Stomach (tissue), 9 donors: Measurements from ENCODE around the gene CACNB2. TPM values are rescaled to one million over a fixed set of nuclear protein-coding genes. Genes with fewer than 3 reads are reported as not detected.

Experiments
- DNase-seq, 2 donors: peaks; one replicate each; pipeline versions ENCODE4 v3.0.0 to v3.0.0-alpha.2; 2013 to 2019
- H3K27ac ChIP-seq, 5 donors: fragments of 200-600 bp in 4 of 5; sonication (generic) in 4 of 5; one replicate each; pipeline ENCODE4 v1.5.1; 2013 to 2019; ENCODE audit warnings: mild to moderate bottlenecking in 1 of 5, moderate library complexity in 1 of 5
- H3K27me3 ChIP-seq, 3 donors: fragments of 200-600 bp; sonication (generic); one replicate each; pipeline ENCODE4 v1.5.1; 2017 to 2019; ENCODE audit warnings: mixed run types in 1 of 3
- H3K36me3 ChIP-seq, 4 donors: fragments of 200-600 bp; sonication (generic); 1 replicate in 3 of 4; 2 replicates in 1 of 4; pipeline ENCODE4 v1.5.1; 2016 to 2019
- H3K4me1 ChIP-seq, 4 donors: fragments of 200-600 bp; sonication (generic); one replicate each; pipeline ENCODE4 v1.5.1; 2016 to 2019
- H3K4me3 ChIP-seq, 4 donors: fragments of 200-600 bp; sonication (generic) in 3 of 4; one replicate each; pipeline ENCODE4 v1.5.1; 2016 to 2019; ENCODE audit warnings: mild to moderate bottlenecking in 1 of 4
- H3K9me3 ChIP-seq, 4 donors: fragments of 200-600 bp; sonication (generic); one replicate each; pipeline ENCODE4 v1.5.1; 2016 to 2019
- CTCF ChIP-seq, 7 experiments: fragments of 450-650 bp in 4 of 7; fragments of 200-600 bp in 3 of 7; sonication (generic) in 3 of 7; IDR thresholded peaks; one replicate each; pipeline ENCODE4 v1.5.1; 2016 to 2019; ENCODE audit warnings: antibody characterized with exemption in 7 of 7, control low read depth in 2 of 7, mild to moderate bottlenecking in 1 of 7
- EP300 ChIP-seq: sonication (generic); formaldehyde crosslinking; IDR thresholded peaks from one replicate; pipeline ENCODE4 v1.6.1; 2017; ENCODE audit warnings: antibody characterized with exemption
- POLR2A ChIP-seq, 4 donors: fragments of 450-650 bp; IDR thresholded peaks; one replicate each; pipeline ENCODE4 v1.6.1; 2016; ENCODE audit warnings: antibody characterized with exemption in 4 of 4, control low read depth in 2 of 4, mild to moderate bottlenecking in 1 of 4, moderate library complexity in 1 of 4
- POLR2AphosphoS5 ChIP-seq, 3 donors: sonication (generic); formaldehyde crosslinking; IDR thresholded peaks; one replicate each; pipeline ENCODE4 v1.6.1; 2016; ENCODE audit warnings: antibody characterized with exemption in 3 of 3
- WGBS, 5 donors: extraction: QIAGEN DNeasy Blood & Tissue Kit in 3 of 5; methylation state at CpG; one replicate each; pipeline versions ENCODE4 v1.1.5 to v1.1.7; 2013 to 2018; 5-methylcytosine and 5-hydroxymethylcytosine counted together
- intact Hi-C: fragments of 100-400 bp; cut with DNase I; formaldehyde crosslinking; loops from one replicate; pipeline ENCODE4 v1.15.1; 2023; ENCODE audit warnings: low total_unique reads
- polyA plus RNA-seq, 3 donors: library from polyadenylated mRNA; stranded (reverse); fragments of 200-250 nt; gene quantifications; one replicate each; pipeline ENCODE4 v1.2.3, GENCODE V29; 2013
- total RNA-seq, 5 donors: library from RNA; depleted of rRNA; stranded (reverse); fragments of >200 nt; gene quantifications; one replicate each; pipeline versions ENCODE4 v1.1.0 to v1.2.3, GENCODE V29; 2014 to 2016
- donor health status: healthy with polysubstance abuse.
- donor health status: Bipolar disorder and iron deficiency.
- donor health status: healthy.

CACNB2 gene
- total and polyA plus RNA-seq, 8 donors = 0.31 to 42.9 (median 14.3) TPM

GRCh38 chr10:18098201-18098600 lies 42.0 kb upstream of the CACNB2 start:
- H3K9me3 ChIP-seq = no peaks in the 10 kb centered on the region
- H3K4me1 ChIP-seq = no peaks in the 10 kb centered on the region
- intact Hi-C loops = no loop called here
- WGBS, 5 donors = 67 to 78% (median 74%) methylated on average over 3 of the region's 3 CpGs
- TF ChIP-seq POLR2A (IDR thresholded peaks at IDR 0.05) (no peak), CTCF (IDR thresholded peaks at IDR 0.05) (no peak), EP300 (no peak), POLR2AphosphoS5 (IDR thresholded peaks at IDR 0.05) (no peak)
- no peak for DNase-seq
- no peaks in the 10 kb centered on the region for H3K36me3 ChIP-seq
- H3K27ac ChIP-seq = no peak overlapping the region
- H3K4me3 ChIP-seq = no peak overlapping the region
- H3K27me3 ChIP-seq = no peaks in the 10 kb centered on the region

GRCh38 chr10:18099415-18099814 lies 40.8 kb upstream of the CACNB2 start:
- DNase-seq = peak in 1 of 2 donors; percentile 32
- Histone ChIP-seq H3K4me1 (peaks cover 0 to 5% (median 0%) of the 10 kb centered on the region in 4 donors), H3K27me3 (no peaks in the 10 kb centered on the region), H3K36me3 (no peaks in the 10 kb centered on the region), H3K27ac (no peak overlapping the region), H3K9me3 (no peaks in the 10 kb centered on the region), H3K4me3 (no peak overlapping the region)
- intact Hi-C loops = no loop called here
- WGBS, 5 donors = 79 to 88% (median 81%) methylated on average over 3 of the region's 3 CpGs
- TF ChIP-seq CTCF (IDR thresholded peaks at IDR 0.05) (no peak), POLR2A (IDR thresholded peaks at IDR 0.05) (no peak), EP300 (no peak), POLR2AphosphoS5 (IDR thresholded peaks at IDR 0.05) (no peak)

DNA sequence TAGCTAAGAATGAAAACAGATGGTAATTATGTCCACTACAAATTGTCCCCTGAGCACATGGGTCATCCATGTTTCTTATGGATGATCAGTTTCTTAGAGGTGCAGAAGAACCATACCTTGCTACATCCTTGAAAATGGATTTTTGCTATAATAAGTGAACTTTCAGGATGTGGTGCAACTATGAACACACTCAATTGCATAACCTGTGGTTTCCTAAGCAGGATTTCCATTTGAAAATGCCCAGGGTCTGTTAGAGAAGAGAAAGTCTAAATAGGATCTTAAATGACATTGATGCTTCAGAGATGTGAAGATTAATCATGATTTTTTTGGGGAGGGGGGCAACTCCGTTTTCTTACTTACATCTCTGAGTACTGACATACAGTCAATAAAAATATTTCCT lies 39.6 kb upstream of the CACNB2 start:
- peaks cover 0 to 6% (median 0%) of the 10 kb centered on the region in 4 donors for H3K4me1 ChIP-seq
- no peaks in the 10 kb centered on the region for H3K9me3 ChIP-seq
- TF ChIP-seq POLR2A (IDR thresholded peaks at IDR 0.05) = no peak
- TF ChIP-seq POLR2AphosphoS5 (IDR thresholded peaks at IDR 0.05) = no peak
- no peak for TF ChIP-seq CTCF (IDR thresholded peaks at IDR 0.05)
- no peak for TF ChIP-seq EP300
- no peak overlapping the region for H3K27ac ChIP-seq
- no peak overlapping the region for H3K4me3 ChIP-seq
- H3K27me3 ChIP-seq = no peaks in the 10 kb centered on the region
- intact Hi-C loops = no loop called here
- H3K36me3 ChIP-seq = no peaks in the 10 kb centered on the region
- 68 to 78% (median 68%) methylated on average over 1 of the region's 1 CpG for WGBS, 5 donors
- DNase-seq = no peak

DNA sequence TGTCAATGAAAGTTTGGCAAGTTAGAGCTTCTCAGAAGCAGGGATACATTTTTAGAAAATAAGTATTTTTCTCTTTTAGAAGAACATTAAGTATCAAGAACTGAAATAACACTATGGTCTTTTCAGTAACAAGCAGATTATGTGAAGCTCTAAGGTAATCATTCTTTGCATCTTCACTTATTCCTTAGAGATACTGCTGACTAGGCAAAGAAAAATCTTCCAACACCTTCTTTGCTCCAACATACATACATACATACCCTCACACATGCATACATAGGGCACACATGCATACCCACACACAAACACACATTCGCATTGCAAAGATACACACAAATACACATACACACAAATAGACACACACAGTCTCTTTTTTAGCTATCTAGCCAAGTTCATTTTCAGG lies 37.8 kb upstream of the CACNB2 start:
- DNase-seq = no peak
- Histone ChIP-seq H3K36me3 (no peaks in the 10 kb centered on the region), H3K4me1 (peaks cover 0 to 6% (median 0%) of the 10 kb centered on the region in 4 donors), H3K27me3 (no peaks in the 10 kb centered on the region), H3K4me3 (no peak overlapping the region), H3K27ac (no peak overlapping the region), H3K9me3 (no peaks in the 10 kb centered on the region)
- TF ChIP-seq POLR2AphosphoS5 (IDR thresholded peaks at IDR 0.05) (no peak), CTCF (IDR thresholded peaks at IDR 0.05) (no peak), POLR2A (IDR thresholded peaks at IDR 0.05) (no peak), EP300 (no peak)
- WGBS, 5 donors = 86 to 87% (median 86%) methylated on average over 1 of the region's 1 CpG
- intact Hi-C loops = no loop called here
